Adrenal gland (tissue), 12 donors: ENCODE results near the gene CNTLN. TPM values are rescaled to one million over a fixed set of nuclear protein-coding genes. Genes with fewer than 3 reads are reported as not detected.
A peak's percentile ranks its signal among the peaks of the same experiment; 100 is the strongest.
"Not testable (repeated sequence)": the region's sequence is repeated elsewhere in the genome, so short reads cannot be mapped to it uniquely, and the experiment has no call there.

Experiments
- DNase-seq, 7 donors: peaks; one replicate each; pipeline ENCODE4 v3.0.0-alpha.2; 2019 to 2020
- H3K27ac ChIP-seq, 5 donors: fragments of 200-600 bp; sonication (generic) in 4 of 5; 1 replicate in 3 of 5; 2 replicates in 2 of 5; pipeline versions ENCODE4 v1.5.1 to v1.8.0; 2016 to 2020; ENCODE audit warnings: mild to moderate bottlenecking in 1 of 5
- H3K27me3 ChIP-seq: fragments of 200-600 bp; 2 replicates; pipeline ENCODE4 v1.8.0; 2021
- H3K36me3 ChIP-seq, 2 donors: fragments of 200-600 bp; replicated peaks in 1 of 2; 1 replicate in 1 of 2; 2 replicates in 1 of 2; pipeline versions ENCODE4 v1.5.1 to v1.8.0; 2018 to 2022
- H3K4me1 ChIP-seq, 2 donors: fragments of 200-600 bp; replicated peaks in 1 of 2; 1 replicate in 1 of 2; 2 replicates in 1 of 2; pipeline versions ENCODE4 v1.5.1 to v1.8.0; 2018 to 2021
- H3K4me3 ChIP-seq, 4 donors: fragments of 200-600 bp; sonication (generic) in 3 of 4; one replicate each; pipeline ENCODE4 v1.5.1; 2016 to 2018
- H3K9me3 ChIP-seq, 3 donors: fragments of 200-600 bp; sonication (generic) in 1 of 3; replicated peaks in 1 of 3; 1 replicate in 2 of 3; 2 replicates in 1 of 3; pipeline versions ENCODE4 v1.5.1 to v1.8.0; 2016 to 2021
- CTCF ChIP-seq, 6 experiments: fragments of 450-650 bp in 4 of 6; fragments of 200-600 bp in 2 of 6; sonication (generic) in 1 of 6; IDR thresholded peaks; 1 replicate in 5 of 6; 2 replicates in 1 of 6; pipeline versions ENCODE4 v1.5.1 to v1.8.0; 2016 to 2021; ENCODE audit warnings: antibody characterized with exemption in 6 of 6, mild to moderate bottlenecking in 2 of 6, moderate library complexity in 1 of 6
- POLR2A ChIP-seq, 2 donors: fragments of 450-650 bp; IDR thresholded peaks; one replicate each; pipeline ENCODE4 v1.6.1; 2017; ENCODE audit warnings: antibody characterized with exemption in 2 of 2, mild to moderate bottlenecking in 2 of 2, moderate library complexity in 1 of 2
- WGBS, 4 donors: extraction: QIAGEN DNeasy Blood & Tissue Kit in 2 of 4; methylation state at CpG; one replicate each; pipeline versions ENCODE4 v1.1.5 to v1.1.7; 2013 to 2017; 5-methylcytosine and 5-hydroxymethylcytosine counted together
- intact Hi-C, 2 donors: fragments of 100-400 bp; cut with DNase I; formaldehyde crosslinking; loops; one replicate each; pipeline versions ENCODE4 v1.14.1 to v1.15.0; 2022 to 2023
- polyA plus RNA-seq, 3 donors: library from polyadenylated mRNA; stranded (reverse); fragments of 200-250 nt in 2 of 3; fragments of 350-450 nt in 1 of 3; fragmentation: Illumina TruSeq in 1 of 3; extraction: RNeasy Lipid Tissue Mini Kit (QIAGEN cat#74804) in 1 of 3; gene quantifications; one replicate each; pipeline ENCODE4 v1.2.3, GENCODE V29; 2013 to 2014
- total RNA-seq, 9 donors: library from RNA; depleted of rRNA in 4 of 9; stranded (reverse); fragments of >200 nt in 4 of 9; fragments of 120-200 nt in 1 of 9; fragmentation: NEBNext Ultra II Directional in 1 of 9; extraction: Animal tissue kit (Norgen Biotek cat#: 25700) in 1 of 9; gene quantifications; one replicate each; pipeline versions ENCODE4 v1.1.0 to v1.2.4, GENCODE V29; 2013 to 2023
- donor health status: healthy with polysubstance abuse.
- donor health status: Bipolar disorder and iron deficiency.
- donor health status: DM: yes; HTN: yes; CAD: no.
- donor health status: DM: no; HTN: no; CAD: no.
- donor health status: DM: no; HTN: no; CAD: no.
- donor health status: DM: yes; HTN: yes; CAD: no.

CNTLN gene
- total and polyA plus RNA-seq, 12 donors = 2.1 to 13.6 (median 6.4) TPM

GRCh38 chr9:17389026-17389425, 254.2 kb downstream of the CNTLN start:
- Histone ChIP-seq H3K4me3 (no peak overlapping the region), H3K4me1 (no peaks in the 10 kb centered on the region), H3K27ac (no peak overlapping the region), H3K36me3 (no peaks in the 10 kb centered on the region), H3K27me3 (no peaks in the 10 kb centered on the region), H3K9me3 (peaks cover 0 to 8% (median 0%) of the 10 kb centered on the region in 3 donors)
- 0 to 77% (median 0%) methylated on average over 1 of the region's 1 CpG for WGBS, 4 donors
- intact Hi-C loops = no loop called here
- TF ChIP-seq POLR2A (IDR thresholded peaks at IDR 0.05) (no peak), CTCF (IDR thresholded peaks at IDR 0.05) (no peak)
- DNase-seq = no peak

- intact Hi-C loops = no loop called here
- TF ChIP-seq CTCF (IDR thresholded peaks at IDR 0.05) (no peak), POLR2A (IDR thresholded peaks at IDR 0.05) (no peak)
- H3K9me3 ChIP-seq = peaks cover 0 to 8% (median 0%) of the 10 kb centered on the region in 3 donors
- no peaks in the 10 kb centered on the region for H3K36me3 ChIP-seq
- DNase-seq = no peak
- H3K27ac ChIP-seq = no peak overlapping the region
- H3K27me3 ChIP-seq = no peaks in the 10 kb centered on the region
- no peak overlapping the region for H3K4me3 ChIP-seq
- 68 to 79% (median 70%) methylated on average over 7 of the region's 7 CpGs for WGBS, 4 donors
- no peaks in the 10 kb centered on the region for H3K4me1 ChIP-seq
Observed at GRCh38 chr9:17394881-17395510, 260.2 kb downstream of the CNTLN start.

- H3K36me3 ChIP-seq, H3K27me3 ChIP-seq, H3K9me3 ChIP-seq, DNase-seq, intact Hi-C loops, H3K4me1 ChIP-seq, H3K4me3 ChIP-seq, H3K27ac ChIP-seq: not testable (repeated sequence)
- 78 to 90% (median 83%) methylated on average over 7 of the region's 7 CpGs for WGBS, 4 donors
Observed at GRCh38 chr9:17397166-17397728, 262.4 kb downstream of the CNTLN start.

GRCh38 chr9:17398350-17398749, 263.5 kb downstream of the CNTLN start:
- intact Hi-C loops = no loop called here
- H3K27ac ChIP-seq = no peak overlapping the region
- WGBS, 4 donors = 38 to 69% (median 56%) methylated on average over 2 of the region's 2 CpGs

More at GRCh38 chr9:17398350-17398749, 263.5 kb downstream of the CNTLN start:
- no peak overlapping the region for H3K4me3 ChIP-seq
- DNase-seq = peak in 2 of 7 donors; percentile 19 to 40
- H3K27me3 ChIP-seq = no peaks in the 10 kb centered on the region
- H3K9me3 ChIP-seq = no peaks in the 10 kb centered on the region
- H3K4me1 ChIP-seq = no peaks in the 10 kb centered on the region
- no peak for TF ChIP-seq CTCF (IDR thresholded peaks at IDR 0.05)
- TF ChIP-seq POLR2A (IDR thresholded peaks at IDR 0.05) = no peak
- no peaks in the 10 kb centered on the region for H3K36me3 ChIP-seq
